OCI-LY3 (cell line): ENCODE measurements around the gene CNTNAP2.
A peak's percentile ranks its signal among the peaks of the same experiment; 100 is the strongest.

Source experiments
- CTCF ChIP-seq: fragments of 200-600, 300-600 bp; sonication (generic); IDR thresholded peaks from 2 replicates; pipeline ENCODE4 v1.5.1; 2014; ENCODE audit warnings: antibody characterized with exemption, low read length, low read depth
- EZH2phosphoT487 ChIP-seq: fragments of 200-600 bp; shearing (Covaris generic); IDR thresholded peaks from 2 replicates; pipeline ENCODE4 v1.6.1; 2018; ENCODE audit warnings: antibody characterized with exemption, mixed run types, low read depth

- TF ChIP-seq CTCF (peak; percentile 60), EZH2phosphoT487 (no peak)
Observed at GRCh38 chr7:147547252-147547897, 1430.8 kb downstream of the CNTNAP2 start.
